GM12878 (cell line): ENCODE results near the gene TSSC4. TPM values are rescaled to one million over a fixed set of nuclear protein-coding genes. Genes with fewer than 3 reads are reported as not detected.

Experiments used
- ATAC-seq: fragments of 200-7000 bp; cut with Tn5 transposase; 3 replicates; pipeline ENCODE4 v1.9.1; 2020; ENCODE audit warnings: mild to moderate bottlenecking, moderate library complexity
- BruUV-seq: library from RNA; stranded (reverse); fragments of 400-500 nt; replicated peaks from 2 replicates; lab custom pipeline; 2021; lab: Mats Ljungman, UMichigan
- CTCF ChIA-PET: fragments of 300-600 bp; sonication (Branson Sonifier 250); formaldehyde crosslinking; extraction: SDS; loops from one replicate; lab custom pipeline; 2021; ENCODE audit warnings: inconsistent platforms; lab: Yijun Ruan, JAX
- POLR2A ChIA-PET: fragments of 350-600 bp; formaldehyde crosslinking; extraction: SDS; loops from one replicate; lab custom pipeline; 2021; ENCODE audit warnings: inconsistent platforms; lab: Charles Lee
- RAD21 ChIA-PET: fragments of 300-600 bp; sonication (Branson Sonifier 250); formaldehyde crosslinking; loops from one replicate; lab custom pipeline; 2023; ENCODE audit warnings: antibody characterized with exemption; ENCODE audit not compliant: unreplicated experiment; lab: Charles Lee
- SMC1A ChIA-PET: fragments of 300-600 bp; sonication (Branson Sonifier 250); formaldehyde crosslinking; loops from one replicate; lab custom pipeline; 2023; ENCODE audit not compliant: unreplicated experiment, uncharacterized antibody; lab: Charles Lee
- DNase-seq: peaks from one replicate; pipeline ENCODE4 v3.0.0-alpha.2; 2011; ENCODE audit warnings: low read depth, low spot score
- FAIRE-seq: peaks from 3 replicates; lab custom pipeline; 2011; peaks lifted over from hg19 to GRCh38; lab: Jason Lieb, UNC
- H2AFZ ChIP-seq: 2 replicates; pipeline ENCODE4 v1.6.0; 2011; ENCODE audit warnings: low read depth, low read length, control low read depth; ENCODE audit not compliant: control insufficient read depth
- H3K27ac ChIP-seq: 2 replicates; pipeline ENCODE4 v1.5.1; 2011; ENCODE audit warnings: control low read depth; ENCODE audit not compliant: control insufficient read depth, insufficient read depth
- H3K27me3 ChIP-seq, 2 experiments: replicated peaks in 1 of 2; 2 replicates each; pipeline versions ENCODE4 v1.6.0 to v1.6.1; 2011; ENCODE audit warnings: low read length in 1 of 2; ENCODE audit not compliant: control insufficient read depth in 2 of 2, insufficient read depth in 2 of 2
- H3K36me3 ChIP-seq, 2 experiments: 2 replicates each; pipeline ENCODE4 v1.5.1; 2011; ENCODE audit warnings: low read length in 1 of 2; ENCODE audit not compliant: control insufficient read depth in 2 of 2, insufficient read depth in 2 of 2
- H3K4me1 ChIP-seq: 2 replicates; pipeline ENCODE4 v1.6.1; 2011; ENCODE audit warnings: mild to moderate bottlenecking, low read length, moderate library complexity, mixed read lengths; ENCODE audit not compliant: control insufficient read depth, insufficient read depth
- H3K4me2 ChIP-seq: 2 replicates; pipeline ENCODE4 v1.6.0; 2011; ENCODE audit warnings: control low read depth; ENCODE audit not compliant: control insufficient read depth, insufficient read depth
- H3K4me3 ChIP-seq: fragments of 200-600 bp; sonication (generic); 2 replicates; pipeline ENCODE4 v1.5.1; 2016
- H3K79me2 ChIP-seq: 2 replicates; pipeline ENCODE4 v1.6.0; 2011; ENCODE audit warnings: low read length; ENCODE audit not compliant: control insufficient read depth, insufficient read depth
- H3K9ac ChIP-seq: 2 replicates; pipeline ENCODE4 v1.8.0; 2011; ENCODE audit warnings: low read length, control low read depth, mixed read lengths; ENCODE audit not compliant: control insufficient read depth, insufficient read depth
- H3K9me3 ChIP-seq: replicated peaks from 3 replicates; pipeline ENCODE4 v1.5.1; 2011; ENCODE audit warnings: mild to moderate bottlenecking, low read length; ENCODE audit not compliant: control insufficient read depth, insufficient read depth
- H4K20me1 ChIP-seq: 2 replicates; pipeline ENCODE4 v1.6.0; 2011; ENCODE audit not compliant: control insufficient read depth, insufficient read depth
- GATAD2B ChIP-seq: fragments of 450-650 bp; conservative IDR thresholded peaks from 2 replicates; pipeline ENCODE4 v1.6.1; 2017; ENCODE audit warnings: low read depth, mild to moderate bottlenecking, moderate library complexity
- MLLT1 ChIP-seq: fragments of 450-650 bp; IDR thresholded peaks from 2 replicates; pipeline ENCODE4 v1.6.1; 2016; ENCODE audit warnings: mild to moderate bottlenecking
- MTA2 ChIP-seq: fragments of 450-650 bp; IDR thresholded peaks from 2 replicates; pipeline ENCODE4 v1.6.1; 2016; ENCODE audit warnings: low read depth, mild to moderate bottlenecking, moderate library complexity
- MYB ChIP-seq: fragments of 150-350 bp; IDR thresholded peaks from 2 replicates; pipeline ENCODE4 v1.6.1; 2014; ENCODE audit warnings: mild to moderate bottlenecking, low read depth, low read length, borderline replicate concordance
- NR2C1 ChIP-seq: fragments of 450-650 bp; IDR thresholded peaks from 2 replicates; pipeline ENCODE4 v1.6.1; 2017; ENCODE audit warnings: antibody characterized with exemption, mild to moderate bottlenecking, moderate library complexity
- SP1 ChIP-seq: IDR thresholded peaks from one replicate; pipeline ENCODE4 v1.6.1; 2011; ENCODE audit warnings: low read depth, low read length
- SREBF2 ChIP-seq: IDR thresholded peaks from 2 replicates; pipeline ENCODE4 v1.6.1; 2012; ENCODE audit warnings: mild to moderate bottlenecking, low read length
- ZNF592 ChIP-seq: fragments of 450-650 bp; IDR thresholded peaks from 2 replicates; pipeline ENCODE4 v1.6.1; 2017; ENCODE audit warnings: mild to moderate bottlenecking, moderate library complexity
- WGBS: methylation state at CpG from one replicate; pipeline ENCODE4 v1.1.6; 2016; ENCODE audit warnings: low lambda C conversion rate; ENCODE audit not compliant: insufficient replicate concordance, insufficient coverage; ENCODE audit errors: missing lambda C conversion rate; 5-methylcytosine and 5-hydroxymethylcytosine counted together
- in situ Hi-C: fragments of 300-500 bp; cut with MboI; formaldehyde crosslinking; loops from 9 replicates; pipeline ENCODE4 v1.14.3; 2018; ENCODE audit warnings: mixed read lengths
- intact Hi-C: fragments of 100-400 bp; cut with micrococcal nuclease; formaldehyde crosslinking; loops from one replicate; pipeline ENCODE4 v1.14.2; 2022; ENCODE audit not compliant: unreplicated experiment
- polyA plus RNA-seq, 11 experiments: library from polyadenylated mRNA; depleted of rRNA in 4 of 11; unstranded in 6 of 11; stranded (reverse) in 5 of 11; fragments of >200 nt; fragmentation: Nextera tagmentation in 4 of 11; fragmentation: Illumina TruSeq in 1 of 11; extraction: Ambion mirVana in 4 of 11; extraction: Trizol in 1 of 11; gene quantifications; 1 replicate in 1 of 11; 2 replicates in 10 of 11; pipeline versions ENCODE4 v1.2.1 to v1.2.3, GENCODE V29; 2011 to 2016; ENCODE audit warnings: inconsistent platforms in 2 of 11, missing spikeins in 2 of 11, low read depth in 1 of 11
- total RNA-seq, 4 experiments: library from RNA; depleted of rRNA in 3 of 4; stranded (reverse); fragments of >200 nt in 3 of 4; fragmentation: Illumina TruSeq in 1 of 4; extraction: Trizol in 1 of 4; gene quantifications; 2 replicates each; pipeline versions ENCODE4 v1.2.1 to v1.2.3, GENCODE V29; 2013 to 2021
- TF ChIP-seq, protein P1 (sequence below): fragments of 450-650 bp; IDR thresholded peaks from 2 replicates; pipeline ENCODE4 v1.6.1; 2016; ENCODE audit warnings: mild to moderate bottlenecking, moderate library complexity, borderline replicate concordance

TSSC4 gene
- total and polyA plus RNA-seq, 10 of the 15 experiments (the other 5 are each of a cell fraction or from before 2014, with no cell fraction given): 0.69 to 70.1 (median 25.7) TPM

- TF ChIP-seq ZNF592: no peak
- TF ChIP-seq, protein P1, sequence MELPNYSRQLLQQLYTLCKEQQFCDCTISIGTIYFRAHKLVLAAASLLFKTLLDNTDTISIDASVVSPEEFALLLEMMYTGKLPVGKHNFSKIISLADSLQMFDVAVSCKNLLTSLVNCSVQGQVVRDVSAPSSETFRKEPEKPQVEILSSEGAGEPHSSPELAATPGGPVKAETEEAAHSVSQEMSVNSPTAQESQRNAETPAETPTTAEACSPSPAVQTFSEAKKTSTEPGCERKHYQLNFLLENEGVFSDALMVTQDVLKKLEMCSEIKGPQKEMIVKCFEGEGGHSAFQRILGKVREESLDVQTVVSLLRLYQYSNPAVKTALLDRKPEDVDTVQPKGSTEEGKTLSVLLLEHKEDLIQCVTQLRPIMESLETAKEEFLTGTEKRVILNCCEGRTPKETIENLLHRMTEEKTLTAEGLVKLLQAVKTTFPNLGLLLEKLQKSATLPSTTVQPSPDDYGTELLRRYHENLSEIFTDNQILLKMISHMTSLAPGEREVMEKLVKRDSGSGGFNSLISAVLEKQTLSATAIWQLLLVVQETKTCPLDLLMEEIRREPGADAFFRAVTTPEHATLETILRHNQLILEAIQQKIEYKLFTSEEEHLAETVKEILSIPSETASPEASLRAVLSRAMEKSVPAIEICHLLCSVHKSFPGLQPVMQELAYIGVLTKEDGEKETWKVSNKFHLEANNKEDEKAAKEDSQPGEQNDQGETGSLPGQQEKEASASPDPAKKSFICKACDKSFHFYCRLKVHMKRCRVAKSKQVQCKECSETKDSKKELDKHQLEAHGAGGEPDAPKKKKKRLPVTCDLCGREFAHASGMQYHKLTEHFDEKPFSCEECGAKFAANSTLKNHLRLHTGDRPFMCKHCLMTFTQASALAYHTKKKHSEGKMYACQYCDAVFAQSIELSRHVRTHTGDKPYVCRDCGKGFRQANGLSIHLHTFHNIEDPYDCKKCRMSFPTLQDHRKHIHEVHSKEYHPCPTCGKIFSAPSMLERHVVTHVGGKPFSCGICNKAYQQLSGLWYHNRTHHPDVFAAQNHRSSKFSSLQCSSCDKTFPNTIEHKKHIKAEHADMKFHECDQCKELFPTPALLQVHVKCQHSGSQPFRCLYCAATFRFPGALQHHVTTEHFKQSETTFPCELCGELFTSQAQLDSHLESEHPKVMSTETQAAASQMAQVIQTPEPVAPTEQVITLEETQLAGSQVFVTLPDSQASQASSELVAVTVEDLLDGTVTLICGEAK: no peak
Observed at GRCh38 chr11:2436521-2437031, 36.0 kb downstream of the TSSC4 start (continued).

DNA sequence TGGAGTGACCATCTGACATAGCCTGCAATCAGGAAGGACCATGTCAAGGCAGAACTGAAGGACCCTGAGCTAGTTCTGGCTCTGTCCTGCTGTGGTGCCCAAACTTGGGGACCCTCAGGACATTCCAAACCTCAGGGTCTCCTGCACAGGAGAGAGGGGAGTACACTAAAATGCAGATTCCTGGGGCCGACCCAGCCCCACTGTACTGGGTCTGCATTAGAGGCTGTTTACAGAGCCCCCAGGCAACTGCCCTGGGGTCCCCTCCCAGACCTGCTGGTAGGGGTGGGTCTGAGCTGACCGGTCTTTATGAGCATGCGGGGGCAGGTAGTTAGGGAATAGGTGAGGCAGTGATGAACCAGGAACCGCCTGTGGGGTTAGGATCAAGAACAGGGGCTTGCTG is 37.0 kb downstream of the TSSC4 start:
- H2AFZ ChIP-seq: no peak overlapping the region
- H3K27me3 ChIP-seq: no peaks in the 10 kb centered on the region
- intact Hi-C loops: no loop called here
- no peaks in the 10 kb centered on the region; the same call in 2 of the 3 replicates for H3K9me3 ChIP-seq
- RAD21 ChIA-PET: no interaction called here
- no peak overlapping the region for H3K4me3 ChIP-seq
- BruUV-seq: no TSS peak
- H3K27ac ChIP-seq: no peak overlapping the region
- POLR2A ChIA-PET: no interaction called here
- H3K9ac ChIP-seq: no peak overlapping the region
- no peak overlapping the region for H3K4me2 ChIP-seq
- H3K79me2 ChIP-seq: no peaks in the 10 kb centered on the region
- SMC1A ChIA-PET: no interaction called here
- DNase-seq (no peak), ATAC-seq (no peak), FAIRE-seq (no peak)
- H3K4me1 ChIP-seq: no peaks in the 10 kb centered on the region
- in situ Hi-C loops: no loop called here
- no peaks in the 10 kb centered on the region for H4K20me1 ChIP-seq
- 69% methylated on average over 4 of the region's 4 CpGs for WGBS
- H3K36me3 ChIP-seq: no peaks in the 10 kb centered on the region
- CTCF ChIA-PET: no interaction called here
- TF ChIP-seq NR2C1: no peak
- no peak for TF ChIP-seq SREBF2
- no peak for TF ChIP-seq MLLT1
- no peak for TF ChIP-seq MTA2
- TF ChIP-seq SP1: no peak
- no peak for TF ChIP-seq GATAD2B
- no peak for TF ChIP-seq MYB
